SW480 (cell line): ENCODE data around the gene LAT.
A peak's percentile ranks its signal among the peaks of the same experiment; 100 is the strongest.
"Not testable (repeated sequence)": the region's sequence is repeated elsewhere in the genome, so short reads cannot be mapped to it uniquely, and the experiment has no call there.

Source experiments
- DNase-seq: peaks from one replicate; pipeline ENCODE4 v3.0.0-alpha.2; 2016; ENCODE audit warnings: low spot score

LAT gene, protein sequence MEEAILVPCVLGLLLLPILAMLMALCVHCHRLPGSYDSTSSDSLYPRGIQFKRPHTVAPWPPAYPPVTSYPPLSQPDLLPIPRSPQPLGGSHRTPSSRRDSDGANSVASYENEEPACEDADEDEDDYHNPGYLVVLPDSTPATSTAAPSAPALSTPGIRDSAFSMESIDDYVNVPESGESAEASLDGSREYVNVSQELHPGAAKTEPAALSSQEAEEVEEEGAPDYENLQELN

DNA sequence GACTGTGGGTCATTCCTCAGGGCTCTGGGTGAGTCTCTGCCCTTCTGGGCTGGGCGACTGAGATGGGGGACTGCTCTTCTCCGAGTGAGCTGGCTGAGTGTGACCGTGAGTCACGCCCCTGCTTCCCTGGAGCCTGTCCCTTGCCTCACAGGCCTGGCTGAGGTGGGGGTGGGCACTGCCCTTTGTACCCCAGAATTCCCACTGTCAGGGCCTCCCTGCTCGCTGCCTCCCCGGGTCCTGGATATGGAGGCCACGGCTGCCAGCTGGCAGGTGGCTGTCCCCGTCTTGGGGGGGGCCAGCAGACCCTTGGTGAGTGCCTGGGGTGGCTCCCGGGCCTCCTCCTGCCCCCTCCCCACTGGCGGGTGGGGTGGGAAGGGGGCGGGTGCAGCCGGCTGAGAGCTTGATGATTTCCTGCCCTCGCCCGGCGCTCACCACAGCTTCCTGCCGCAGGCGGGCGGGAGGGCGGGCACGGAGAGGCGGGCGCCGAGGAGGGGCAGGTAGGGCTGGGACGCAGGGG lies at the start of gene LAT:
LAT (plus strand) TSS at position 434 of the 517 bp plus-strand sequence. CDS start 366 bp downstream, outside the sequence.
- DNase-seq, result peak; percentile 85

DNA sequence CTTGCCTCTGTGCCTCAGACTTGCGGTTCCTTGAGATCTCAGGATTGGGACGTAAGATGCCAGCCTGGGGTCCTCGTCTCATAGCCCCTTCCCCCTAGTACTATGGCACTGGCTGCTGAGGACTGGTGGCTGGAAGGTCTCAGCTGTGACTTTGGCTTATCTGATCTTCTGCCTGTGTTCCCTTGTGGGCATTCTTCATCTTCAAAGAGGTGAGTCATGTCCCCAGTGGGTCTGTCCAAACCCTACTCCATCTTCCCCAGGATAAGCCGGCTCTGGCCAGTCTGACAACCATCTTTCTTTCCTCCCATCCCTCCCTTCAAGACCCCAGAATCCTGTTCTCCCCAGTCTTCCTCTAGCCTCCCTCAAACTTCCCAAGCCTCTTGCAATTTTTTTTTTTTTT lies 49.5 kb upstream of the LAT start:
- no peak for DNase-seq

DNA sequence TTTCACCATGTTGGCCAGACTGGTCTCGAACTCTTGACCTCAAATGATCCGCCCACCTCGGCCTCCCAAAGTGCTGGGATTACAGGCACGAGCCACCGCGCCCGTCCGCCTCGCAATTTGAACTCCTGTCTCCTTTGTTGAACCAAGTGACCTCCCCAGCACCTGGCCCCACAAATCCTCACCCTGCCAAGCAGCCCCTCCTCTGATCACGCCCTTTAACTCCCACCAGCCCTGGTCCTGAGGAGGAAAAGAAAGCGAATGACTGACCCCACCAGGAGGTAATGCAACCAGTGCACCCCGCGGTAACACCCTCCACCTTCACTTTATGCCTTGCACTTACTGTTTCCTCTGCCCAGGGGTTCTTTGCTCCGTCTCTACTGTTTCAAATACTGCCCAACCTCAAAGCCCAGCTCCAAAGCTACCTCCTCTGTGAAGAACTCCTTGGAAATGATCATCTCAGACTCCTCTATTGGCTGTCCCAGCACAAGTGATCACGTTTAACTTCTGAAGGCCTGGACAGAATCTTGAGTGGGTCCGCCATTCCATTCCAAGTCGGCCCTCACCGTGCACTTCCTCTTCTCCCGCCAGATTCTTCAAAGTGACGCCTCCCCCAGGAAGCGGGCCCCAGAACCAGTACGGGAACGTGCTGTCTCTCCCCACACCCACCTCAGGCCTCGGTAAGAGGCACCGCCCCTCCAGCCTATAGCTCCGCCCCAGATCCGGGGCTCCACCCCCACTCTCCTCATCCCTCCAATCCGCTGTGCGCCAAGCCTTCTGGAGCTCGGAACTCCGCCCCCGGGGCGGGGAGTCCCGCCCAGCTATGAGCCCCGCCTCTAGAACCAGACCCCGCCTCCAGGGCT lies 48.7 kb upstream of the LAT start:
- peak; percentile 65 for DNase-seq

DNA sequence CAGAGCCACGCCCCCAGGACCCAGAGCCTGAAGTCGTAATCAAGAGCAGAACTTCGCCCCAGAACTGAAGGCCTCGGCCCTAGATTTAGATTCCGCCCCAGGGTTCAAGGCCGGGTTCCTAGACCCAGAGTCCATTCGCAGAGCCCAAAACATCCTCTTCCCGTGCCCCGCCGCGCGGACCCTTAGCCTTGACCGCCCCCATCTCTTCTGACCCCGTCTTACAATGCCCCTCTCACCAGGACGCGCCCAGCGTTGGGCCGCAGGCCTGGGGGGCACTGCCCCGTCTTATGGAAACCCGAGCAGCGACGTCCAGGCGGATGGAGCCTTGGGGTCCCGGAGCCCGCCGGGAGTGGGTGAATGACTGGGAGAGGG lies 48.1 kb upstream of the LAT start:
- no peak for DNase-seq

DNA sequence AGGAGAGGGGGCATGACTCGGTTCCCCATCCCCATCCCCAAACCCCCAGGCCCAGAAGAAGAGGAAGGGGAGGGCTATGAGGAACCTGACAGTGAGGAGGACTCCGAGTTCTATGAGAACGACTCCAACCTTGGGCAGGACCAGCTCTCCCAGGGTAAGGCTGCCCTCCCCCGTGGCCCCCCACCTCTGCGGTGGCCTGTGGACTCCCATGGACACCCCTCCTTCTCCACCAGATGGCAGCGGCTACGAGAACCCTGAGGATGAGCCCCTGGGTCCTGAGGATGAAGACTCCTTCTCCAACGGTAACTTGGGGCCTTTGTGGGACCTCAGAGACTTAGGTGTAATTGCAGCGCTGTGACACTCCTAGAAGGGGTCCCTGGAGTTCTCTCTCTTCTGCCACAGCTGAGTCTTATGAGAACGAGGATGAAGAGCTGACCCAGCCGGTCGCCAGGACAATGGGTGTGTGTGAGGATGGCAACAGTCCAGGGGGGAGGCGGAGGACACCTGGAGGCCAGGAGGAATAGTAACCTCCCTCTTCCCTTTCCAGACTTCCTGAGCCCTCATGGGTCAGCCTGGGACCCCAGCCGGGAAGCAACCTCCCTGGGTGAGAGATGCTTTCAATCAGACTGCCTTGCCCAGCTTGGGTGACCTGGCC lies 47.5 kb upstream of the LAT start:
- DNase-seq, result no peak

DNA sequence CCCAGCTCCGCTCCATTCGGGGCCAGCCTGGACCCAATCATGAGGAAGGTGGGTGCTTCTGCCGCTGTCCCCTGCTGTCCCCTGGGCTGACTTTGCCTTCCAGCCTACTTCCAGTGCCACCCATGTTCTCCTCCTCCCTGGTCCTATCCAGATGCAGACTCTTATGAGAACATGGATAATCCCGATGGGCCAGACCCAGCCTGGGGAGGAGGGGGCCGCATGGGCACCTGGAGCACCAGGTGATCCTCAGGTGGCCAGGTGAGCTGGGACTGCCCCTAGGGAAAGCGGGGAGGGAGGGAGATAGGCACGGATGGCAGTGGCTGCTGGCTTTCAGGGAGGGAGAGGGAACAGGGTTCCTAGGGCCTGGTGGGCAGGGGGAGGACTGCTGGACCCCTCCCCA lies 46.1 kb upstream of the LAT start:
- no peak for DNase-seq

DNA sequence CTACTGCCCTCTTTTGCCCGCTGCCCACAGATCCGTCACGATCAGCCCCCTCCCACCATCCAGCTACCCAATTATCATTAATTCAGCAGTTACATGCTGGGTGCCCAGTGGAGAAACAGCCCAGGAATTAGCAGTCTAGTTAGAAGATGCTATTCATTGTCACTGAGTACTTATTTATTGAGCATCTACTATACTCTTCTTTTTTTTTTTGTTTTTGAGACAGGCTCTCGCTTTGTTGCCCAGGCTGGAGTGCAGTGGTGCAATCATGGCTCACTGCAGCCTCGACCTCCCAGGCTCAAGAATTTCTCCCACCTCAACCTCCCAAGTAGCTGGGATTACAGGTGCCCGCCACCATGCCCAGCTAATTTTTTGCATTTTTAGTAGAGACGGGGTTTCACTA lies 45.0 kb upstream of the LAT start:
- DNase-seq, result not testable (repeated sequence)

DNA sequence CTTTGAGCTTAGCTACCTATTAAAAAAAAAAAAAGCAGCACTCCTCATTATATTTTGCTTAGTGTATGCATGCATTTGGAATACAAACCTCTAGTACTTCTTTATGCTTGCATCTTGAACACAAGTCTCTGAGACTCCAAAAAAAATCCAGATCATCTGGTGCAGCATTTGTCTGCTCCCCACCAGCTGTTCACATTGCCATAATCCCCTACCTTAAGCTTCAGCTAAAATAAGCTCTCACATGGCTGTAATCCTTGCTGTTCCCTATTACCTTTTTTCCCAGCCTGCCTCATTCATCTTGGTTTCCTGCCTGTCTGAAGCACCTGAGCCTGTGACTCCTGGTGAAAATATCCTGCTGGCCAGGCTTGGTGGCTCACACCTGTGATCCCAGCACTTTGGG lies 41.6 kb upstream of the LAT start:
- DNase-seq, result no peak

DNA sequence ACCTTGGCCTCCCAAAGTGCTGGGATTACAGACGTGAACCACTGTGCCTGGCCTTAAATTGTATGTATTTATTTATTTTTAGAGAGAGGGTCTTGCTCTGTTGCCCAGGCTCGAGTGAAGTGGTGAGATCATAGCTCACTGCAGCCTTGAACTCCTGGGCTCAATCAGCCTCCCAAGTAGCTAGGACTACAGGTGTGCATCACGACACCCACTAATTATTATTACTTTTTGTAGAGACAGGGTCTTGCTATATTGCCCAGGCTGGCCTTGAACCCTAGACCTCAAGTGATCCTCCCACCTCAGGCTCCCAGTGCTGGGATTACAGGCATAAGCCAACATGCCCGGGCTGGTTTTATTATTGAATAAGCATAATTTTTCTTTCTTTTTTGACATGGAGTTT lies 38.2 kb upstream of the LAT start:
- DNase-seq, result no peak

DNA sequence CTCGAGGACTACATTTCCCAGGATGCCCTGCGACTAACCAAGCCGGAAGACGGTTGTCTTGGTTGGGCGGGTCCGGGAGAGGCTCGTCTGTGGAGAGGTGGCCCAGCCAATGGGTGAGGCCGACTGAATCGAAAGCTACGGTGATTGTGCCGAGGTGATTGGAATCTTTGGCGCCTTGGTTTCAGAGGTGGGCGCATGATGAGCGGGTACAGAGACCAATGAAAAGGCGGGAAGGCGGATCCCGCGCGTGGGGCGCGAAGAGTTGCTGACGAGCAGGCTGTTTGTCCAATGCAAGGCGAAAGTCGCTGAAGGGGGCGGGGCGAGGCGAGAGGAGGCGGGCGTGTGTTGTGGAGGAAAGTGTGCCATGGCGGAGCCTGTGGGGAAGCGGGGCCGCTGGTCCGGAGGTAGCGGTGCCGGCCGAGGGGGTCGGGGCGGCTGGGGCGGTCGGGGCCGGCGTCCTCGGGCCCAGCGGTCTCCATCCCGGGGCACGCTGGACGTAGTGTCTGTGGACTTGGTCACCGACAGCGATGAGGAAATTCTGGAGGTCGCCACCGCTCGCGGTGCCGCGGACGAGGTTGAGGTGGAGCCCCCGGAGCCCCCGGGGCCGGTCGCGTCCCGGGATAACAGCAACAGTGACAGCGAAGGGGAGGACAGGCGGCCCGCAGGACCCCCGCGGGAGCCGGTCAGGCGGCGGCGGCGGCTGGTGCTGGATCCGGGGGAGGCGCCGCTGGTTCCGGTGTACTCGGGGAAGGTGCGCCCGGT lies 34.0 kb upstream of the LAT start, which contains the start of gene NFATC2IP:
NFATC2IP (plus strand) TSS at position 290 of the 762 bp plus-strand sequence; CDS start at position 365, 75 bp downstream.
- peak; percentile 99 for DNase-seq

DNA sequence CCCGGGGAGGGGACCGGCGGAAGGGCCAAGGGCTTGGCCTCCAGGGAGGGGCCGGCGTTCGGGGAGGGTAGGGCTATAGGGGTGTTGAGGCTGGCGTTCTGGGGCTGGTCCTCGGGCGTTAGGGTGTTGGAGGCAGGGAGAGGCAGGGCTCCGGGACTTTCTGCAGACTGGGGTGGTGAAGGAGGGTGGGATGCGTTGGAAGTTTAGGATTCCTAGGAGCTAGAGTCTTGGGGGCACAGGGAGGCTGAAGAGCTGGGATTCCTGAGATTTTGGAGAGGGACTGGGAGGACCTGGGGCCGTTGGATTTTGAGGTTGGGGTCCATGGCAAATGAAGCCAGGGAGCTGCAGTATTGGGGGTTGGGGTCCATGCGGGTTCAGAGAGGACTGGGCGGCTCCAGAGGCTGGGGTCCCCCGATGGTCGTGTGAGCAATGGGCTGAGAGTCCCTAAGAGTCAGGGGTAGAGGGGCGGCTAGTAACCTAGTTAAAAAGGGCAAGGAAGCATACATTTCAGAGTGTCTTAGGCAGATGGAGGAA lies 33.4 kb upstream of the LAT start:
- no peak for DNase-seq

DNA sequence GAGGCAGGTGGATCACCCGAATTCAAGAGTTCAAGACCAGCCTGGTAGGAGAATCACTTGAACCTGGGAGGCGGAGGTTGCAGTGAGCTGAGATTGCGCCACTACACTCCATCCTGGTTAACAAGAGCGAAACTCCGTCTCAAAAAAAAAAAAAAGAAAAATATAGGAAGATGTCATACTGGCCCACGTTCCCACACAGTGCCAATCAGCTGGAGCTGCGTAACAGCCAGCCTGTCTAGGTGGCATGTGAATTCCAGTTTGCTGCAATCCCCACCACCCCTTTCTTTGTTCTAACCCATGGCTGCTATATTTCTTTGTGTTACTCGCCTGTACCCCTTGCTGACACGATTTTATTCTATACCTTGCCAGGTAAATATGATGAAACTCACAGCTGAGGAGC lies 26.6 kb upstream of the LAT start:
- DNase-seq, result no peak

DNA sequence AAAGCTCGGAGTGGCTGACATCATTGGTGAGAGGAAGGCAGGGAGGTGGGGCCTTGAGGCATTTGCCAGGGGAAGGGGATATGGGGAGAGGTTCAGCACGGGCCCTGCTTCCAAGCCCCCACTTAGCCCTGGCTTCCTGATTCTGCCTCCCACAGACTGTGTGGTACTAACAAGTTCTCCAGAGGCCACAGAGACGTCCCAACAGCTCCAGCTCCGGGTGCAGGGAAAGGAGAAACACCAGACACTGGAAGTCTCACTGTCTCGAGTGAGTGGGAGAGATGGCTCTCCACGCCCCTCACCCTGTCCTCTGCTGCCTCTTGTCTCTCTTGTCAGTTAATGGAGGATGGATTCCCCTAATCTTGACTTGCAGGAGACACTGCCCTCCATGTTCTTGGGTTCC lies 26.0 kb upstream of the LAT start:
- no peak for DNase-seq

DNA sequence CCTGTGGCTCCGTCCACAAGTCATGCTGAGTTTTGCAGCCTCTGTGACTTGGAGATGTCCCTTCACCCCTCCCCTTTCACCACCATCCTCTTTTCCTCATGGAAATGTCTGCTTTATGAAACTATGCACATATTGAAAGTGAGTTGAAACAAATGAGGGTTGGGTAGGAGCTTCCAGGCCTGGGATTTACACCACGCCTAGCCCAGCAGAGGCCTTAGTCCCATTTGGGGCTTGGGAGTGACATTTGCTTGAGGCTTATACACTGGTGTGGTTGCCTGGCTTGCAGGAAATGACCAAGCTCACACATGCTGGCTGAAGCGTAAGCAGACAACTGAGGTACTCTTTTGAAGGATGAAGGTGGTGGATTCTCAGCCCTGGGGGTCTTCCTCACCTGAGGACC lies 20.8 kb upstream of the LAT start:
- no peak for DNase-seq

DNA sequence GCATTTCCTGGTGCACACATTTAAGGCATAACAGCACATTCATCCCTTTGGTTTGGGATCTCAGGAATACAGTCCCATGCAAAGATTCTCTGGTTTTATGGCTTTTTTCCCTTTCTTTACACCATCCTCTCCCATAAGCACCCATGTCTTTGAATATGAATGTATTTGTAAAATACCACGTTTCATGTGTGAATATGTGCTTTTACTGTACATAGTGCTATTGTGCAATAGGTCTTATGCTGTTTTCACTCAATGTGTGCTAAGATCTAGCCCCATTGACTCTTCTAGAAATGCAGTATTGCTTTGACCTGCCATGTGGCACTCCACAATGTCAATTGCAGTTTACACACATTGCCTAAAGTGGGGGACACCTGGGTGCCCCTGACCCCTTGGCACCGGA lies 20.4 kb upstream of the LAT start:
- DNase-seq, result no peak

DNA sequence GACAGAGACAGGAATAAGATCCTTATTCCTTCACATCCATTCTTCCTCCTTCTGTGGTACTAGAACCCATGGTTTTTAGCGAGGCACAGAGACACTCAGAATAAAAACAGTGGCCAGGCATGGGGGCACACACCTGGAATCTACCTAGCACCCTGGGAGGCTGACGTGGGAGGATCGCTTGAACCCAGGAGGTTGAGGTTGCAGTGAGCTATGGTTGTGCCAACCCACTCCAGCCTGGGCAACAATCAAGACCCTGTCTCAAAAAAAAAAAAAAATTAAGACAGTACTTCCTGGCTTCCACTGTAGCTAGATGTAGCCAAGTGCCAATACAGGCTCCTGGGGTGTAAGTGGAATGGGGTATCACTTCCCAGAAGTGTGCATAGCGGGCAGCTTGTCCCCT lies 17.7 kb upstream of the LAT start:
- no peak for DNase-seq

DNA sequence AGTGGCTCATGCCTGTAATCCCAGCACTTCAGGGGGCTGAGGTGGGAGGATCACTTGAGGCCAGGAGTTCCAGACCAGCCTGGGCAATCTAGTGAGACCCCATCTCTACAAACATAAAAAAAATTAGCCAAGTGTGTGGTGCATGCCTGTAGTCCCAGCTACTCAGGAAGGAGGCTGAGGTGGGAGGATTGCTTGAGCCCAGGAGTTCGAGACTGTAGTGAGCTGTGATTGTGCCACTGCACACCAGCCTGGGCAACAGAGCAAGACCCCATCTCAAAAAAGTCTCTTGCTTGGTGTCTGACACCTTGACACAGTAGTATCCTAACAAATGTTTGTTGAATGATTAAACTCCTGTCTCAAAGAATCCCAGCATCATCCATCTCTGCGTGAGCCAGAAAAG lies 15.2 kb upstream of the LAT start:
- DNase-seq, result not testable (repeated sequence)

DNA sequence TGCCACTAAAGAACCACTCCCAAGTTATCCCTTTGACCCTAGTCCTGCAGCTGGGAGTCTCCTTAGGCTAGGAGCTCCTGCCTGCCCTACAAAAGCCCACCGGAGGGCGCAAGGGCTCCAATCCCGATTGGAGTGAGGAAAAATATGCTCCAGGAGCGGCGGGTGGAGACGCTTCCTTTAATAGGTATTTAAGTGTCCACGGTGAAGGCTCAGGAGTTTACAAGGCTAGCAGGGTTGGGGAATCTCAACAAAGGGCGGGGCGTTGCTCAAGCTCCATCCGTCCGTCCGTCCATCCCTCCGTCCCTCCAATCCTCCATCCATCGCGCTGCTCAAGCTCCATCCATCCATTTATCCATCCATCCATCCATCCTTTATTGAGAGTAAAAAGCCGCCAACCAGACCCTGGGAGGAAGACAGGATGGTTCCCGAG lies 10.8 kb upstream of the LAT start:
- DNase-seq, result peak; percentile 67

DNA sequence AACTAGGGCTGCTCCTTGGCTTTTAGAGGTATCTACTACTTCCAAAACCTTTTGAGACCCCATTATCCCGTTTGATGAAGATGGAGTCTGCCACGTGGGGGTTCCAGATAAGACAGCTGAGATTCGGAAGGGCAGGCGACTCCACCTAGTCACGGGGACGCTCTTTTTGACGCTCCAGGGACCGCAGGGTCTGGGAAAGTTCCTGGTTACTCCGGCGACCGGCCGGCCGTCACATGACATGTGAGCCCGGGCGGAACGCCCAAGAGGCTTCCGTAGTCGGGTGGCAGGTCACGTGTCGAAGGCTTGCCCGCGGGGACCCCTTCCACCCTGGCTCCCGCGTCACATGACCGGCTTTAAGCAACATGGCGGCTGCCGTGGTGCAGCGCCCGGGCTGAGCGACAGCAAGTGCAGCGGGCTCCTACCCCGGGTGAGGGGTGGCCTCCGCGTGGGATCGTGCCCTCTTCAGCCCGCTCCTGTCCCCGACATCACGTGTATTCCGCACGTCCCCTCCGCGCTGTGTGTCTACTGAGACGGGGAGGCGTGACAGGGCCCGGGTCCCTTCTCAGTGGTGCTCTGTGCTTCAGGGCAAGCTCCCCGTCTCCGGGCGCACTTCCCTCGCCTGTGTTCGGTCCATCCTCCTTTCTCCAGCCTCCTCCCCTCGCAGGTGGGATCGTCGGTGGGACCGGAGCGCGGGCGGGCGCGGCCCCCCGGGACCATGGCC lies 10.3 kb upstream of the LAT start, which contains the start of gene SPNS1:
SPNS1 (plus strand) TSS at position 342 of the 721 bp plus-strand sequence; CDS start at position 716, 374 bp downstream.
- peak; percentile 94 for DNase-seq

DNA sequence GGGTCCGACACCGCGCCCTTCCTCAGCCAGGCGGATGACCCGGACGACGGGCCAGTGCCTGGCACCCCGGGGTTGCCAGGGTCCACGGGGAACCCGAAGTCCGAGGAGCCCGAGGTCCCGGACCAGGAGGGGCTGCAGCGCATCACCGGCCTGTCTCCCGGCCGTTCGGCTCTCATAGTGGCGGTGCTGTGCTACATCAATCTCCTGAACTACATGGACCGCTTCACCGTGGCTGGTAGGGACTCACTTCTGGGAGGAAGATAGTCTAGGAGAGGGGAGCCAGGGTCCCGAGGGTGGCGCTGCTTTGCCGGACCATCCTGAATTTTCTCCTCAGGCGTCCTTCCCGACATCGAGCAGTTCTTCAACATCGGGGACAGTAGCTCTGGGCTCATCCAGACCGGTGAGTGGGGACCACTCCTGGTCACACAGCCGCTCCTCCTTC lies 9.7 kb upstream of the LAT start:
- no peak for DNase-seq
